ENCODE results near the gene SMYD3.

DNA sequence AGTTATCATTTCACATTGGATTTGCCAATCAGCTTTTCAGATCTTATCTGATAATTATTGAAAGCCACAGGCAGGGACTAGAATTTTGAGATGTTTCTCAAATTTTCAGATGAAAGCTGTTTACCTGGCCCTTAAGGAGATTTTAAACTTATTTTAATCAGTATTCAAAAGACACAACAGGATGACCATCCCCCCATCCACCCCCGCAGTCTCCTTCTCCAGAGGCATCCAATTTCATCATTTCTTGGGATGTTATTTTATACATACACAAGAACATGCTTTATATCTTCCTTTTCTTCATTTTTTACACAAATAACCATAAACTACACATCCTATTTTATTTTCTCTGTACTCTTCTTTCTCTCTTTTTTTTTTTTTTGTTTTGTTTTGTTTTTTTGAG is 470.9 kb downstream of the SMYD3 start:
- TF ChIP-seq CTCF (IDR thresholded peaks at IDR 0.05) (no peak), POLR2A (IDR thresholded peaks at IDR 0.05) (no peak)
